ENCODE data around the gene ZMYND11. TPM values are rescaled to one million over a fixed set of nuclear protein-coding genes. Genes with fewer than 3 reads are reported as not detected.
A peak's percentile ranks its signal among the peaks of the same experiment; 100 is the strongest.

ZMYND11 gene
- polyA plus RNA-seq, 2 of the 4 experiments (the other 2 are of a cell fraction), result 47.7 to 99.7 TPM

- no peak for TF ChIP-seq E2F6 (IDR thresholded peaks at IDR 0.05; ENCODE audit: borderline replicate concordance, low read depth)
- no peak for TF ChIP-seq RCOR1 (IDR thresholded peaks at IDR 0.05; ENCODE audit: low read depth, low read length)
- TF ChIP-seq KDM5A (IDR thresholded peaks at IDR 0.05), result no peak
Observed at GRCh38 chr10:227014-227413, 91.8 kb downstream of the ZMYND11 start (continued).

- H3K4me2 ChIP-seq, result no peak overlapping the region
- POLR2A ChIA-PET, result no interaction called here
- 90% methylated on average over 6 of the region's 6 CpGs for WGBS (ENCODE audit: missing lambda C conversion rate)
Observed at GRCh38 chr10:228366-228765, 93.1 kb downstream of the ZMYND11 start.

More at GRCh38 chr10:228366-228765, 93.1 kb downstream of the ZMYND11 start:
- H3K4me3 ChIP-seq, result no peak overlapping the region
- no peak overlapping the region for H3K27ac ChIP-seq
- H3K9me3 ChIP-seq, result no peaks in the 10 kb centered on the region
- peak; percentile 7 for FAIRE-seq
- H3K4me1 ChIP-seq, result no peaks in the 10 kb centered on the region
- CTCF ChIA-PET, result no interaction called here
- TF ChIP-seq REST (IDR thresholded peaks at IDR 0.05), result no peak
- no peak for TF ChIP-seq RFX5 (IDR thresholded peaks at IDR 0.05)
- TF ChIP-seq ESRRA (IDR thresholded peaks at IDR 0.05; ENCODE audit: borderline replicate concordance, low read length), result no peak
- TF ChIP-seq HEYL (CRISPR knock-in tag; IDR thresholded peaks at IDR 0.05), result no peak
- no peak for TF ChIP-seq CHD4 (IDR thresholded peaks at IDR 0.05; ENCODE audit: borderline replicate concordance)
- TF ChIP-seq CTCF (IDR thresholded peaks at IDR 0.05), result no peak
- TF ChIP-seq HDAC2 (IDR thresholded peaks at IDR 0.05), result no peak
- no peak for TF ChIP-seq KDM1A (IDR thresholded peaks at IDR 0.05; ENCODE audit: low read depth)
- TF ChIP-seq USF2 (IDR thresholded peaks at IDR 0.05), result no peak
- TF ChIP-seq ELK1 (IDR thresholded peaks at IDR 0.05; ENCODE audit: low read depth, low read length), result no peak
- TF ChIP-seq CBX2 (IDR thresholded peaks at IDR 0.05; ENCODE audit: borderline replicate concordance, low read depth), result no peak
- TF ChIP-seq CHD2 (IDR thresholded peaks at IDR 0.05; ENCODE audit: low read length, partially characterized antibody), result no peak
- TF ChIP-seq NPAS2 (CRISPR knock-in tag; IDR thresholded peaks at IDR 0.05; ENCODE audit: borderline replicate concordance), result no peak
- TF ChIP-seq FOXS1 (CRISPR knock-in tag; IDR thresholded peaks at IDR 0.05), result no peak
- TF ChIP-seq HOXB13 (CRISPR knock-in tag; IDR thresholded peaks at IDR 0.05; ENCODE audit: low read depth), result no peak
- ATAC-seq, result no peak
- DNase-seq (ENCODE audit: low read depth in 1 of 2, low spot score in 1 of 2), result no peak

Data from A549 (cell line).